Measurements from ENCODE around the gene KRTAP12-2.

KRTAP12-2 gene

GRCh38 chr21:44666401-44667320, at the start of gene KRTAP12-2:
Gene KRTAP12-2 (minus strand): TSS chr21:44666927. CDS start chr21:44666886, 41 bp downstream.
- no peak for DNase-seq

DNA sequence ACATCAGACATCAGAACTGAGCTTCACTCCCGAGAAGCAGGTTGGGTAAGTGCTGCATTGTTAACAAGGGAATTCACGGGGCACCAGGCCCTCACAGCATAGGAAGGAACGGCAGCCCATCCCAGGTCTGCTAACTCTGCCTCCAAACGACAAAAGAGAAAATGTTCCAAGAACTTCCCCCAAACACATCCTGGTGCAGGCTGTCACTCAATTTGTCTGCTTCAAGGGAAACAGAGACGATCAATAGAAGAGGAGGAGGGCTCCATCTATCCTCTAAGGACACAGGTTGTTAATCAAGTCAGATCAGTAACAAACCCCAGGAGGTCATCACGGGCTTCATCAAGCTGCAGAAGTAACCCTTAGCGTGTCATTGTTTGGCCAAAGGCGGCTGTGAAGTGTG, 48.2 kb upstream of the KRTAP12-2 start:
- DNase-seq: no peak

DNA sequence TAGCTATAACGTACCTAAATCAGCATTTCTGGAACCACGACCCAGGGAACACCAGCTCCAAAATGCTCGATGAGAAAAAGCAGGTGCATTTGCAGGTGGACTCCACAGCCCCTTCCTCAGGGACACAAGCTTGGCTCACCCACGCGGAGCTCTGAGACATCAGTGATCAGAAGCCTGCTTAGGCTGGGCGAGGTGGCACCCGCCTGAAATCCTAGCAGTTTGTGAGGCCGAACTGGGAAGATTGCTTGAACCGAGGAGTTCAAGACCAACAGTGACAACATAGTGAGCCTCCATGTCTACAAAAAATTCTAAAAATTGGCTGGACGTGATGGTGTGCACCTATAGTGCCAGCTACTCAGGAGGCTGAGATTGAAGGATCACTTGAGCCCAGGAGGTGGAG, 47.1 kb upstream of the KRTAP12-2 start:
- peak; percentile 38 for DNase-seq

GRCh38 chr21:44713130-44713529, 46.4 kb upstream of the KRTAP12-2 start:
- peak; percentile 11 for DNase-seq

GRCh38 chr21:44712203-44713028, 45.7 kb upstream of the KRTAP12-2 start:
- DNase-seq: peak; percentile 43

- peak; percentile 59 for DNase-seq
These were observed 44.8 kb upstream of the KRTAP12-2 start, which contains the start of gene TSPEAR for GRCh38 chr21:44711327-44712202. Gene TSPEAR (minus strand): TSS chr21:44711572. CDS start chr21:44711514, 58 bp downstream.

- peak; percentile 56 for DNase-seq
These were observed 44.1 kb upstream of the KRTAP12-2 start for GRCh38 chr21:44710756-44711326.

GRCh38 chr21:44710294-44710665, 43.6 kb upstream of the KRTAP12-2 start:
- DNase-seq: peak; percentile 38

DNA sequence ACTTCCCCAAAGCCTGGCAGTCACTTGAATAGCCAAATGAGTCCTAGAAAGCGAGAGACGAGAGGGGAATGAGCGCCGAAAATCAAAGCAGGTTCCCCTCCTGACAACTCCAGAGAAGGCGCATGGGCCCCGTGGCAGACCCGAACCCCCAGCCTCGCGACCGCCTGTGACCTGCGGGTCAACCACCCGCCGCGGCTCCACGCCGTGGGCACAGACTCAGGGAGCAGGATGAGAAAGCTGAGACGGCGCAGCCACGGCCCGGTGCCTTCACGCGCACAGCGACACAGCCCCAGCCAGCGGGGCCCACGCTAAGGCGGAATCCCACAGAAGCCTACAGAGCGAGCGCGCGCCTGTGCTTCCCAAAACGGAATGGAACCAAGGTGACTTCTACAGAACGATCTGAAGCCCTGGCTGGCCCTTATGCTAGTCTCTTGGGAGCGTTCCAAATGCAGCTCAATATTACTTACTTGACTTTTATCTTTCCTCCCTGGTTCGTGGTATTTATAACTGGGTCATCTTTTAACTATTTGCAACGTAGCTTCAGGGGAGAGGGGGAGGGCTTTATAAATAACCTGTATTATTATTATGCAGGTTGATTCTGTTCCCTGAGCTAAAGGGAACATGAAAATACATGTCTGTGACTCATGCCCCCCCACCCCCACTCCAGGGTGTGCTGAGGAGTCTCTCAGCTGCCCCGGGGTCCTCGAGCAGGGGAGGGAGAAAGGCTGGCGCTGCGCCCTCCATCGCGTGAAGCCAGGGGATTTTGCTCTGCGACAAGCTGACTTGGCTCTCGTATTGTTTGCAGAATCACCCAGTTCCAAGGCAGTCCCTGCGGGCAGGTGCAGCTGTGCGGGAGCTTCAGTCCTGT, 42.9 kb upstream of the KRTAP12-2 start:
- peak; percentile 53 for DNase-seq

DNA sequence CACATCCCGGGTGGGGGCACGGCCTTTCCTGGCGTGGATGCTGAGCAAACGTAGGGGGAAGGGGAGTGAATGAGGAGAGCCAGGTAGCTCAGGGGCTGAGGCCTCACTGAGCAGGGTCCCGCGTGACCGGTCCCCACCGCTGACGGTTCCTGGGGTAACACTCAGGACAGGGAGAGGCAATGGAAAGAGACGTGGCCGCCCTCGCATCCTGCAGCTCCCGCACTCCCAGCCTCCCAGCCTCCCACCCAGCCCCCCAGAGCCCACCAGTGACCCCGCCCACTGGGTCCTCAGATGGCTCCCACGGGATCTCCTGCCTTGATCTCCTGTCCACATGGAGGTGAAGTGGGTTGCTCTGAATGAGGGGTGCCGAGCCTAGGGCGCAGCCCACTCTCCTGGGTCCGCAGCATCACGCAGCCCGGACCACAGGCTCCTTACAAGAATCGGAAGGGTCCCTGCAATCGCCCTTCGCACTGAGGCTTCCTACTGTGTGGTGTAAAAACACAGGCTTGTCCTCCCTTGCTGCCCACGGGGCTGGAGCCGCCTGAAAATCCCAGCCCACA, 42.2 kb upstream of the KRTAP12-2 start:
- DNase-seq: peak; percentile 38

GRCh38 chr21:44708213-44708865, 41.6 kb upstream of the KRTAP12-2 start:
- peak; percentile 55 for DNase-seq

DNA sequence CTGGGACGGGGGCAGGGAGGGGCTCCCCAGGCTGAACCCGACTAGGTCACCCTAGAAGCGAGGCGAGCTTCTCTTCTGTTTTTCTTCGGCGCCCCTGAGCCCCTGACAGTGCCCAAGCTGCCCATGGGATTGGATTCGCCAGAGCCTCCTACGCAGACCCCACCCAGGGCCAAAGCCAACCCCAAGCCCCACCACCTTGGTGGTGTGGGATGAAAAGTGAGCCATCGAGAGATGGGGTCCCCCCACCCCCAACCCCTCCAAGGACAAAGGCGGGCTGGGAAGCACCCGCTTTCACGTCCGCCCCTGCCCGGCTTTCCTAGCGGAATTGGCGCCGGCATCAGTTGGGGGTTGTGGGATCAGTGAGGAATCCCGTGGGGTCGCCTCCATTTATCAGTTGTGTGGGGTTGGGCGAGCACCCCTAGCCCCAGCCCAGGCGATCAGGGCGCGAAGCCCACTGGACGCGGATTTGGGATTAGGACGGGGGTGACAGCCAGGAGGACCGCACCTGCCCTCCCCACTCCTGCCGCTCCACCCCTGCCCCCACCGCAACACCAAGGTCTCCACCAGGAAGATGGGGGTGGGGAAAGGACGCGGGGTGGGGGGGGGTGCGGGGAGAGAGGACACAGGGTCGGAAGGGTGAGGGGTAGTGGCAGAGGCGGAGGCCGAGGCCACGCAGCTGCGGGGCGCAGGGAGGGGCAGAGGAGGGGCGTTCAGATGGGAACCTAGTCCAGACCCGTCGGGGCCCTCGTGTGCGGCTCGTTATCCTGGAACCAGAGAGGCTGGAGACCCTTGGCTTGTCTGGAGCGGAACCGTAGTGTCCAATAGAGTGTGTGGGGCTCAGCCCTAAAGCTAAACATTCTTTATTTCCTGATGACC, 40.2 kb upstream of the KRTAP12-2 start:
- DNase-seq: no peak

DNA sequence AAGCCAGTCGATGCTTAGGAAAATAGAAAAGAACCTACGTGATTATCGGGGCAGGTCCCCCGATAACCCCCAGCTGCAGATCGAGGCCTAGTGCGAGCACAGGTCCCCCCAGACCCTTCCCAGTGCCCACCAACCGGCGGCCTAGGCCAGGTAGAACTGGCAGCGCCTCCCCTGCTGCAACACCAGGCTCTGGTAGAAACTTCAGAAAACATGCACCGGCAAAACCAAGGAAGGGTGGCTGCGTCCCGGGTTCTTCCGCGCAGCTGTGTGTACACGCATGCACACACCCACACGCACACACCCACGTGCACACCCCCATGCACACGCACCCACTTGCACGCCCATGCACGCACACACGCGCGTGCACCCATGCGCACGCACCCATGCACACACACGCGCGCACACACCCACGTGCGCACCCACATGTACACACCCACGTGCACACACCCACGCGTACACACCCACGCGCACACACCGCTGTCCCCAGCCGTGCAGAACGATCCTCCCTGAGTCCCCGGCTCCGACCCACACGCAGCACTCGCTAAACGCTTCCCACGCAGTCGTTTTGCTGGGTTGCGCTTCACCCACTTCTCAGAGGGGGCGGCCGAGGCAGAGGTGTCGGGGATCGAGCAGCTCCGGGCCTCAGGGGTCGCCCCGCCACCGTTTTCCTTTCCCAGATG, 39.4 kb upstream of the KRTAP12-2 start:
- DNase-seq: no peak

DNA sequence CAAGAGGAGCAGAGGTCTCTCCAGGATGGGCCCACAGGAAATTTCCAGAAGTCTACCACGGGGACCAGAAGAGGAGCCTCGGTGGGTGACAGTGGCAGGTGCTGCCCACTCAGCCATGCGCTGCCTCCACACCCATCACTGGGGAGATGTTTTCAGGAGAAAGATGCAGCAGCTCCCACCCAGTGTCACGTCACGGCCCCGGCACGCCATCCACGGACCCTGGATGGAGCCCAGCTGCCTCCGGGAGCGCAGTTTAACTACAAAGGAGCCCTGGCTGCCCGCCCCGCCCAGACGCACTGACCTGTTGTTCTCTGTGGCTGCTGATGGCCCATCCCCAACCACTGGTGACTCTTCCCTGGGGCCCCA, 37.9 kb upstream of the KRTAP12-2 start:
- DNase-seq: peak; percentile 49

GRCh38 chr21:44703731-44704635, 37.3 kb upstream of the KRTAP12-2 start:
- DNase-seq: peak; percentile 52

DNA sequence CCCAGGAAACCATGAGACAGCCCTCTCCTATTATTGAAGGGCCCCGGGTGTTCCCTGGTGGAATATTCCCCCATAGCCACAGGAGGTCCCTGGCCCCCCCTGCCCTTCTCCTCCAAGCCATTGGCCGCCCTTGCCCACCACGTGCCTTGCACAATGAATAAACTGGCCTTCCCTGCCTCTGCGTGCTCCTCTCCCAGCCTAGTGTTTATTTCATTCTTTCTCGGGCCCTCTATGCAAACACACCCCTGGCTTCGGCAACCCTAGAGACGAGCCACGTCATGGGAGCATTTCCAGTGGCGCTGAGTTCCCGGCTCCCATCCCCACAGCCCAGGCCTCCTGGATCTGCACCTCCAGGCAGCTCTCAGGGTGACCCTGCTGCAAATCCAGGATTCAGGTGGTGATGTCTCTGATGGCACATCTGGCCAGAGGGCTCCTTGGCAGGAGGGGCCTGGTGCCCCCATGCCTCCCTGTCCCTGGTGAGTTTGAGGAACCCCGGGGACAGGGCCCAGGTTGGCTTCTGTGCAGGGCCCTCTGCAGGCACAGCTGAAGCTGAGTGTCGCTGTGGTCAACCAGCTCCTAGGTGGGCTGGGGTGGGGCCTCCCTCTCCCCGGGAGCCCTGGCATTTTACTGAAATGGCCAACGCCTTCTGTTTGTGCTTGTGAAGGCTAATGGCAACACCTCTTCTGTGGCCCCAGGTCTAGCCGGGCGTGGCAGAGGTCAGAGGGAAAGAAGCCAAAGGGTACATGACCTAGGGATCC, 36.4 kb upstream of the KRTAP12-2 start:
- DNase-seq: peak; percentile 50

All from islet precursor cell (in vitro differentiated cells).